22Rv1 (cell line): ENCODE data around the gene MAD1L1.

Experiments
- CTCF ChIP-seq: fragments of 450-650 bp; IDR thresholded peaks from 2 replicates; pipeline ENCODE4 v1.5.1; 2017; ENCODE audit warnings: mild to moderate bottlenecking
- ZFX ChIP-seq: fragments of 450-650 bp; IDR thresholded peaks from 2 replicates; pipeline ENCODE4 v1.6.1; 2017; ENCODE audit warnings: antibody characterized with exemption, borderline replicate concordance

GRCh38 chr7:2043316-2044039 lies 189.3 kb downstream of the MAD1L1 start:
- TF ChIP-seq CTCF (no peak), ZFX (no peak)
